Measurements from ENCODE around the gene MTRF1L. TPM values are rescaled to one million over a fixed set of nuclear protein-coding genes. Genes with fewer than 3 reads are reported as not detected.

MTRF1L gene
- total and polyA plus RNA-seq, 2 of the 13 experiments (the other 11 are each of a cell fraction or from before 2014, with no cell fraction given) = 17.6 to 28.7 TPM

GRCh38 chr6:153002613-153003365 lies at the start of gene MTRF1L (continued):
- TF ChIP-seq AKNA (CRISPR knock-in tag; IDR thresholded peaks at IDR 0.05; ENCODE audit: borderline replicate concordance) (no peak; the same call in 1 of the 2 replicates), ZFP91 (CRISPR knock-in tag; IDR thresholded peaks at IDR 0.05; ENCODE audit: borderline replicate concordance) (peak; percentile 88), HBP1 (CRISPR knock-in tag; IDR thresholded peaks at IDR 0.05; ENCODE audit: low read depth) (peak; percentile 64; the same call in 1 of the 2 replicates), MEIS1 (CRISPR knock-in tag; IDR thresholded peaks at IDR 0.05; ENCODE audit: borderline replicate concordance) (no peak), ELF4 (CRISPR knock-in tag; IDR thresholded peaks at IDR 0.05; ENCODE audit: borderline replicate concordance) (peak; percentile 95), NFAT5 (CRISPR knock-in tag; IDR thresholded peaks at IDR 0.05) (peak; percentile 27; the same call in 1 of the 2 replicates), SNAI1 (CRISPR knock-in tag; IDR thresholded peaks at IDR 0.05; ENCODE audit: borderline replicate concordance) (peak; percentile 12; the same call in 1 of the 2 replicates), TERF1 (CRISPR knock-in tag; IDR thresholded peaks at IDR 0.05) (no peak), JARID2 (CRISPR knock-in tag; IDR thresholded peaks at IDR 0.05; ENCODE audit: insufficient replicate concordance) (peak; percentile 26)

All from HepG2 (cell line).